ENCODE measurements around the gene CDH5.

The CDH5 gene

GRCh38 chr16:66382966-66383299, 16.4 kb downstream of the CDH5 start:
- H3K27ac ChIP-seq = peak overlapping the region; percentile 83
- TF ChIP-seq CTCF (IDR thresholded peaks at IDR 0.05; ENCODE audit: low read depth, low read length, missing control alignments) = no peak
- H3K36me3 ChIP-seq (replicated peaks) = no peaks in the 10 kb centered on the region
- peak; percentile 81 for DNase-seq
- in situ Hi-C loops (cut with HindIII; ENCODE audit: low pct_ligation_motif_present, low sequenced_read_pairs) = no loop called here
- H3K27me3 ChIP-seq (replicated peaks) = no peaks in the 10 kb centered on the region
- no peak overlapping the region for H3K4me3 ChIP-seq (ENCODE audit: low read depth, low read length)

- no peak for TF ChIP-seq CTCF (IDR thresholded peaks at IDR 0.05; ENCODE audit: low read depth, low read length, missing control alignments)
- Histone ChIP-seq H3K36me3 (replicated peaks) (no peaks in the 10 kb centered on the region), H3K4me3 (ENCODE audit: low read depth, low read length) (no peak overlapping the region), H3K27me3 (replicated peaks) (no peaks in the 10 kb centered on the region), H3K27ac (peak overlapping the region; percentile 34)
- DNase-seq = no peak
- in situ Hi-C loops (cut with HindIII; ENCODE audit: low pct_ligation_motif_present, low sequenced_read_pairs) = no loop called here
Measured at GRCh38 chr16:66383551-66383950, 17.1 kb downstream of the CDH5 start.

- no peak overlapping the region for H3K4me3 ChIP-seq (ENCODE audit: low read depth, low read length)
- H3K27me3 ChIP-seq (replicated peaks) = no peaks in the 10 kb centered on the region
- H3K27ac ChIP-seq = no peak overlapping the region
- in situ Hi-C loops (cut with HindIII; ENCODE audit: low pct_ligation_motif_present, low sequenced_read_pairs) = no loop called here
- no peak for TF ChIP-seq CTCF (IDR thresholded peaks at IDR 0.05; ENCODE audit: low read depth, low read length, missing control alignments)
- H3K36me3 ChIP-seq (replicated peaks) = no peaks in the 10 kb centered on the region
- DNase-seq = no peak
Measured at GRCh38 chr16:66385415-66385814, 18.9 kb downstream of the CDH5 start.

GRCh38 chr16:66386629-66387622, 20.4 kb downstream of the CDH5 start:
- Histone ChIP-seq H3K4me3 (ENCODE audit: low read depth, low read length) (no peak overlapping the region), H3K27me3 (replicated peaks) (no peaks in the 10 kb centered on the region), H3K27ac (no peak overlapping the region), H3K36me3 (replicated peaks) (no peaks in the 10 kb centered on the region)
- no peak for TF ChIP-seq CTCF (IDR thresholded peaks at IDR 0.05; ENCODE audit: low read depth, low read length, missing control alignments)
- DNase-seq = no peak
- in situ Hi-C loops (cut with HindIII; ENCODE audit: low pct_ligation_motif_present, low sequenced_read_pairs) = no loop called here

- DNase-seq = no peak
- in situ Hi-C loops (cut with HindIII; ENCODE audit: low pct_ligation_motif_present, low sequenced_read_pairs) = no loop called here
- Histone ChIP-seq H3K36me3 (replicated peaks) (no peaks in the 10 kb centered on the region), H3K4me3 (ENCODE audit: low read depth, low read length) (no peak overlapping the region), H3K27me3 (replicated peaks) (no peaks in the 10 kb centered on the region), H3K27ac (no peak overlapping the region)
- TF ChIP-seq CTCF (IDR thresholded peaks at IDR 0.05; ENCODE audit: low read depth, low read length, missing control alignments) = no peak
Measured at GRCh38 chr16:66387817-66388332, 21.4 kb downstream of the CDH5 start.

Data from brain microvascular endothelial cell (primary cell).